ENCODE data around the gene YJEFN3.

The YJEFN3 gene, protein sequence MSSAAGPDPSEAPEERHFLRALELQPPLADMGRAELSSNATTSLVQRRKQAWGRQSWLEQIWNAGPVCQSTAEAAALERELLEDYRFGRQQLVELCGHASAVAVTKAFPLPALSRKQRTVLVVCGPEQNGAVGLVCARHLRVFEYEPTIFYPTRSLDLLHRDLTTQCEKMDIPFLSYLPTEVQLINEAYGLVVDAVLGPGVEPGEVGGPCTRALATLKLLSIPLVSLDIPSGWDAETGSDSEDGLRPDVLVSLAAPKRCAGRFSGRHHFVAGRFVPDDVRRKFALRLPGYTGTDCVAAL

DNA sequence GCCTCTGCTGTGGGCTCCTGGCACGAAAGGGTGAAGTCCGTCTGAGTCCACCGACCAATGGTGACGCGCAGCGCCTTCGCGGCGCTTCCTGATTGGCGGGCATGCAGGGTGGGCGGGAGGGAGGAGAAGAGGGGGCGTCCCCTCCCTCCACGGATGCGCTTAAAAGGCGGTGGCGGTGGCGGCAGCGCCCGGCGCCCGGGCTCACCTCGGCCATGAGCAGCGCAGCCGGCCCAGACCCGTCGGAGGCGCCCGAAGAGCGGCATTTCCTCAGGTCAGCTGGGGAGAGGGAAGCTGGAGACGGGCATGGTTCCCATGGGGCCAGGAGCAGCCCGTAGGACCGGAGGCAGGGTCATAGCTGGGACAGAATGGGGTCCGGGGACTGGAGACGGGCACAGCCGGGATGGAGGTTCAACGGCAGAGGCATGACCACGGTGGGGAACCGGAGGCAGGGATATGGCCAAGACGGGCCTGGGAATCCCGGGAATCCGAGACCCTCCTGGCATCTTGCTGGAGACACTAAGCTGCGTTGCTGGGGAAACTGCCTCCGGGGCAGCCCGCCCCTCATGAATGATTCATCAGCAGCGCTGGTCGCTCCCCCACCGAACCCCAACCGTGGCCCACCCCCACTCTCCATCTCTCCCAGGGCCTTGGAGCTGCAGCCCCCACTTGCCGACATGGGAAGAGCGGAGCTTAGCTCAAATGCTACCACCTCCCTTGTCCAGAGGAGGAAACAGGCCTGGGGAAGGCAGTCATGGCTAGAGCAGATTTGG lies at the start of gene YJEFN3:
TSS of gene YJEFN3 (plus strand) at position 191 of the 770 bp plus-strand sequence. CDS start at position 213, 22 bp downstream.
- no peak for DNase-seq (ENCODE audit: low read depth in 2 of 2)

DNA sequence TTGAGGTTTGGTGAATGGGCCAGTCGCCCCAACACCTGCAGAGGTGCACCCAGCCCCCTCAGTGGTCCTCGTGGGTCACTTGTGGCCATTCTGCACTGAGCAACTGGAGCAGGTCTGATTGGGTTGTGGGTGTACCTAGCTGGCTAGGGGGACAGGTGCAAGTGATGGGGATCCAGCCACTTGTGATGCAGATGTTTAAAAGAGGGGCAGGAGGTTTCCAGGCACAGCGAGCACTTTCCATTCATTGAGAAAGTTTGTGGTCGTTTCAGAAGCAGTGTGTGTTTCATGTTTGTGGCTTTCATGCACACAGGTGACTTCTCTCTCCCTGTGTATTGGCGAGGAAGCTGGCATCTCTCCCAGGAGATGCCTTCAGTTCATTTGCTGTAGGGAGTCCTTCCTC lies 48.0 kb upstream of the YJEFN3 start:
- no peak for DNase-seq (ENCODE audit: low read depth in 2 of 2)

DNA sequence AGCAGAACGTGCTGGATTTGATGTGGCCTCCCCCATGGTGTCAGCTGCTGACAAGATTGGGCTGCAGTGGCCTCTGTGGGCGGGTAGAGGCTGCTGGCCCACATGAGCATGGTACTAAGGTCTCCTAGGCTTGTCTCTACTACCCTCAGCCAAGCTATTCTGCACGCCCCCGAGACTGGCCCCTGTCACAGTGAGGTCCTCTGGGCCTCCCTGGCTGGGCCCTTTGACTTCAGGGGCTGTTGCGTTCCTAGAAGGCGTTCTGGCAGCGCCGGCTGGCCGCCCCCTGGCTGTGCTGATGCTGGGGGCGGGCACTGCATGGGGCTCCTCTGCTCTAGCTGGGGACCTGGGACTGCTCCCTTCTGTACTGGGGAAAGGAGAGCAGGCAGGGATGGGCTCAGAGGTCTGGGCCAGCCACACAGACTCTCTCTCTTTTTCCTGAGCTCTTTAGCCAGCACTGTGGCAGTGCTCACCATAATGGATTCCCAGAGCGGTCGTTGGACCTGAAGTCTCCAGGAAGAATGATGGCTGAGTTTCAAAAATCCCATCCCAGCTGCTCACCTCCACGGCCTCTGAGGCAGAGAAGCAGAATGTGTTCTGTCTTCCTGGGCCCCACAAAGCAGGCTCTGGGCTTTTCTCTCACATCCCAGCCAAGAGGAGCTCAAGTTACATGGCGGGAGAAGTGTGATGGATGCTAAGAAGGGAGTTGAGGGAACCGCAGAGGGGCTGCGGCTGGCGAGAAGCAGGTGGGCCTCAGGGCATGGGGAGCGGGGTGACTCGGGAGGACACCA lies 45.7 kb upstream of the YJEFN3 start:
- DNase-seq (ENCODE audit: low read depth in 2 of 2), result no peak

DNA sequence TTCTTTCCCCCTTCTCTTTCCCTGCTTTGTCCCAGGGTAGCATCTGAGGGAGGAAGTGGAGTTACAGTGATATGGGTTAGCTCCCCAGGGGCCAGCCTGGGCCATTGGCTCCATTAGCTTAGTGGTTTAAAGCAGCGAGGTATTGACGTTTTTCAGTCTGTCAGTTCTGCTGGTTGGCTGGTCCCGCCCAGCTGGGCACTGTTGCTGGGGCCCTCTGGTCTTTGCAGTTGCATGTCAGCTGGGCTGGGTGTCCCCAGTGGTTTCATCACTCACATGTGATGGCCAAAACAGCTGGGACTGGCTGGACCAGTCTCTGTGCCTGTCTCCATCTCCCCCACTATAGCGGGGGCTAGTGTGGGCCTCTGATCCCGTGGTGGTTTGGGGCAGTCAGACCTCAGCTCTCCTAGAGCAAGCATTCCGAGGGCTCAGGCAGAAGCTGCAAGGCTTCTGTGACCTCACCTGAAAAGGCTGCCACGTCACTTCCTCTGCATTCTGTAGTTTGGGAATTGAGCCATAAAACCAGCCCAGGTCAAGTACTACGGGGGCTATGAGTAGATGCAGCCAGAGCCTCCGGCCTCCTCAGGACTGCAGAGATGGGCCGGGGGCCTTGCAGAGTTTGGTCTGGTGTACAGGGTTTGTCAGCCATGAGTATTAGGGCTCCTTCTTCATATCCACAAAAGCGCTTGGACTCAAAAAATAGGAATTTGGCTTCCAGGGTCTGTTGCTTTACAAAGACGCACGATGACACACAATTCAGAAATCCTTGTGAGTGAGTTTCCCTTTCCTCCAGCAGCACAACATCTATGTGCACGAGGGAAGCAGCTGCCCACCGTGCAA lies 43.3 kb upstream of the YJEFN3 start:
- no peak for DNase-seq (ENCODE audit: low read depth in 2 of 2)

DNA sequence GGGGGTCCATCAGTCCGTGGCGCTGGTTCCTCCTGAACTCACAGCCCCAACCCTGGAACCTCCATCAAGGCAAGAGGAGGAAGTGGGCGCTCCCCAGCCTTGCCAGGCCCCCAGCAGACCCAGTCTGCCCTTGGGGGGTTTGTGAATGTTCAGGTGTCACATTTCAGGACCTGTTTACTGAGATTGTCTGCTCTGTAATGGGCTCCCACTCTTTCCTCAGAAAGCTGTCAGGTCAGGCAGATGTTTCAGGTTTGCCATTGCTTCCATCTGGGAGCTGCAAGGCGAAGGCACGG lies 42.8 kb upstream of the YJEFN3 start:
- DNase-seq (ENCODE audit: low read depth in 2 of 2), result no peak

DNA sequence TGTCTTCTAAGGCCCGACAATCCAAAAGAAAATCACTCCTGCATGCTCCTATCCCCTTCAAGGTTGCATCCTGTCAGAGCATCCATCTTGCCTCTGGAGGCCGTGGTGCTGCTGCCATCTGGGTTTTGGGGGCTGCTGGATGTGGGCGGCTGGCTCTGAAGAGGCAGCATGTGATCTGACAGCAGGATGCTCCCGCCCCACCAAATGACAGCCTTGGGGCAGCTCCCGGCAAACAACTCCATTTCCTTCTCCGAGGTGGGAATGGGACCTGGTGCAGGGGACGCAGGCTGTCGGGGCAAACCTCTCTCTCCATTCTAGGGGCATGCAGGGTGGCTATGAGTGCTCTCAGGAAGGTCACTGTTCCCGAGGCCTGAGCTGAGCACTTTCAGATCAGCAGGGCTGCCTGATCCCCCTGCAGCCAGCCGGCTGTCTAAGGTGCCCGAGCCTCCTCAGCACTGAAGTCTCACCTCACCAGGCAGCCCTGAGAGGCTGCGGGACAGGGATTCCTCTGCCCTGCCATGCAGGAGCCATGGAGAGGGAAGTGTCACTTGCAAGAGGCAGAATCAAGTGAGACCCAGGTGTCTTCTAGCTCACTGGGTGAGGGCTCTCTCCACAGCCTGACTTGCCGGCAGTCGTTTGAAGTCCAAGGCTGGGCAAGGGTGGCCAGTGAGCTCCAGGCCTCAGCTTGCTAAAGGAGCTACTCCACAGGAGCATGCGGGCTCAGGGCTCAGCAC lies 42.2 kb upstream of the YJEFN3 start:
- DNase-seq (ENCODE audit: low read depth in 2 of 2), result no peak

DNA sequence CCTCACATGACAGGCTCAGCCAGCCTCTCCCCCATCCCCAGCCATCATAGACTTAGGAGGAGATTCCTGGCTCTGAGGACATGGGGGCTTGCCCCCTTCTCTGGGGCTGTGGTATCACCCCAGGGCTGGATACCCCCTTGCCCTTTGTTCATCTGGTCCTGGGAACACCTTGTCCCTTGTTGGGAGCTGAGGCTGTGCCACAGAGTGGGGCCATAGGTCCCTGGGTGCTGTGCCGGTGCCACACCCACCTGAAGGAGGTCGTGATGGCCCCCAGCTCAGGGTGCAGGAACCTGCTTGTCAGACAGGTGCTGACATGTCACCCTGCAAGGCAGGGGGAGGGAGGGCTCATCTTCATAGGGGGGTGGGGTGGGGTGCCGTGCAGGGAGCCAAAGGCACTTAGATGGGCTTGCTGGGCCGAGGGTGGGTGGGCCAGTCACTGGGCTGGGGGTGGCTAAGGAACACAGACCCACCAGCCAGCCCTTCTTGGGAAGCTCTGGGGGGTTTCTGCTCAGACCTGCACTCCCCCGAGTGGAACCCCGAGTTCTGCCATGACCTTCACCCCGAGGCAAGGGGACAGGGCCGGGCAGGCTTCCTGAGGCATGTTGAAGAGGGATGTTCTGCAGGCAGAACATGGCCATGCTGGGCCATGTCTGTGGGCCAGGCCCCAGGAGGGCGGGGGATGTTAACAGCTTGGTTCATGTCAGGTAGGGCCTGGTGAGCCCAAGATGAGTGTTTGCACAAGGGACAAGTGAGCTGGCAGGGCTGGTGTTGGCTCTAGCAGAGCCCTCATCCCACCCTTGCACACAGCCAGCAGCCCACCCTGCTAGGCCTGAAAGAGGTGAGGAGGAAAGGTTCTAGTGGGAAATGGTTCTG lies 41.4 kb upstream of the YJEFN3 start:
- DNase-seq (ENCODE audit: low read depth in 2 of 2), result no peak

DNA sequence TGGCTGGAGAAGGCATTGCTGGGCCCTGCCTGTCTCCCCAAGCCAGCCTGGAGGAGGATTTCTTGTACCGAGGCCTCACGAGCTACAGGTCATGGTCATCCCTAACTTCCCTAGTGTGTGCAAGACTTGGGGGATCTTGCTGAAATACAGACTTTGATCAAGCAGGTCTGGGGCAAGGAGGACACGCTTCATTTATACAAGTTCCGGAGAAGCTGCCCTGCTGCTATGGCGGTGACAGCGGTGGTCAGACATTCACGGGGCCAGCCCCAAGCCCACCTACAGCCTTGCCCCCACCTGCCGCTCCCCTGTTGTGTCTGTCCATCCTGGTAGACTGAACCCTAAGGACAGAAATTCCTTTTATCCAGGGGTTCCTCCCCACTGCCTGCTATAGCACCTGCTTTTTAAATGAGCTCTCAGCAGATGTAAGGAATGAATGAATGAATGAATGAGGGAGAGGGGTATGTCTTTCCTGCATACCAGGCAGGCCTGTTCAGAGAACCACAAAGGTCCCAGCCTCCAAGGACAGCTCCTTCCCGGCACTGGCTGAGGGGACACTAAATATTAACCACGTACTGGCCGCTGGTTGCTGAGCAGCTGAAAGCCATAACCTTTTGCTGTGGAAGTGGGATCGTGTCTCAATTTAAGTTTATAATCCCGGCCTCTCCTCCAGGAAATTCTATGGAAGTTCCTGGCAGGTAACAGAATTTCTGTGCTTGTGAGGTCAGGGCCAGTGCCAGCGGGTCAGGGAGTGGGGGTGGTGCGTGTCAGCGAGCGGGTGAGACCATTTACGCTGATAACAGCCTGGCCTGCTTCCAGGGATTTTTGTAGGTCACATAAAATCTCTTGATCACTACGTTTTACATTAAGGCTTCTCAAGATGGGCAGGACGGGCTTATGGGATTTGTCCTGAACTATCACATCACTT lies 40.5 kb upstream of the YJEFN3 start:
- DNase-seq (ENCODE audit: low read depth in 2 of 2), result no peak

DNA sequence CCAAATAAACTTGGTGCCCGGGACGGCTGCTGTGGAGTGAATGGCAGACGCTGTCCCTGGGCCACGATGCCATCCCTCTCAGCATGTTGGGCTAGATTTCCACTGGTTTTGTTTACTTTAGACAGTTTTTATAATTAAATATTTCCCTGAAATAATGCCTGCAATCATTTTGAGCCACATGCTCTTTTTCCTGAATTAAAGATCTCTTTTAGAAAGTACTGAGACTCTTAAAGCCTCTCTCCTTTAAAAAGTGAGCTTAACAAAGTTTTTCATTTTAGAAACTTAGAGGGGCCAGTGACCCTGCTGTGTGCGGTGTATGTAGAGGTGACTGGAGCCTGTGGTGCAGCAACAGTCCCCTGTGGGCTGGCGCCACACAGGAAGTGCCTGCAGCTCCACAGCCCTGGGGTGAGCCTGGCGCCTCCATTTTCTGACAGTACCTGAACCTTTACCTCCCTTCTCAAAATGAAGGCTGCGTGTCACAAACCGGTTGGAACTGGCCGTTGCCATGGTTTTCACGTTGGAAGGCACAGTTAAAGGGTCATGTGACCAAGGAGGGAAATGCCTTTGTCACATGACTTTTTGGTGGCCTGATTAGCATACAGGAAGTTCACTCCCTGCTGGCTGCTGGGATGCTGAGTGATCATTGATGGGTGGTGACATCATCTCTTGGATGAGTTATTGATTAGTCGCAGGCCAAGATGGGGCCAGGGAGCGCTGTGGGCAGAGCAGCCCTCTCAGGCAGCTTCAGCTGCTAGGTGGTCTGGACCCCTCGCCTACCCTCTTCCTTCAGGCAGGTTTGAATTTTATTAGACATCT lies 39.6 kb upstream of the YJEFN3 start:
- DNase-seq (ENCODE audit: low read depth in 2 of 2), result peak; percentile 78 to 80

DNA sequence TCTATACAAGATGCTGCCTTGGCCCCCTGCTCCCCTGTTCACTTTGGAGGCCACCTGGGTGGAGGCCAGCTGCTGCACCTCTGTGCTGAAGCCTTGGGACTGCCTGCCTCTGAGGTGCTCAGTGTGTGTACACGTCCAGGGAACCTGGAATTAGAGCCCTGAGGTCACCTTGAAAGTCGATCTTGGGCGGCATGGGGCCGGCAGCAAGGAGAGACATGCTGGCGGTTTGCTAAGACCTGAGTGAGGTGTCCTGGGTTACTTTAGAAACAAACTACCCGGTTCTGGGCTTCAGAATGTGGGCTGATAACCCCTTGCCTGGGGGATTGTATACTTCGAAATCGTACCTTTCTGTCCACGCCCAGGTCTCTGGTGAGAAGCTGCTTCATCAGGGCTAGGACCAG lies 38.9 kb upstream of the YJEFN3 start:
- DNase-seq (ENCODE audit: low read depth in 2 of 2), result no peak

DNA sequence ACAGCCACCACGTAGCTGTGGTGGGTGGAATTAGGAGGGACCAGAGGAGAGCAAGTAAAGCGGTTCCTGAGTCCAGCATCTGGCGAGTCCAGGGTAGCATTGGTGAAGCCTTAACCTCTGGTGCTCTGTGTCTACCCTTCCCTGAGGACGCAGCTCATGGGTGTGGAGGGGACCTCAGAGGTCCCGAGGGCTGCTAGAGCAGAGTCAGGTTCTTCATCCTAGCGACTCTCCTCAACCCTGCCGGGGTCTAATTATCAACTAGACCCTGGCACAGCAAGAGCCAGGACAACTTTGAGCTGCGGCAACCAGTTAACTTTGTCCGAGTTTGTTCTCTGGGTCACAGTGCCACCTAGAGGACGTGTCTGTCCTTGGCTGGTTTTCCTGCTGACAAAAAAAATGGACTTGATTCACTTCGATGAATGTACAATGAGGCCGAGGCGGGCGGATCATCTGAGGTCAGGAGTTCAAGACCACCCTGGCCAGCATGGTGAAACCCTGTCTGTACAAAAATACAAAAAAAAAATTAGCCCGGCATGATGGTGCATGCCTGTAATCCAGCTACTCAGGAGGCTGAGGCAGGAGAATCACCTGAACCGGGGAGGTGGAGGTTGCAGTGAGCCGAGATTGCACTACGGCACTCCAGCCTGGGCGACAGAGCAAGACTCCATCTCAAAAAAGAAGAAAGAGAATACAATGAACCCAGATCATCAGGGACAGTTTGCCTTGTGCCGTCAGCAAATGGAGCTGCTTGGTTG lies 38.3 kb upstream of the YJEFN3 start:
- peak; percentile 72 to 73 for DNase-seq (ENCODE audit: low read depth in 2 of 2)

DNA sequence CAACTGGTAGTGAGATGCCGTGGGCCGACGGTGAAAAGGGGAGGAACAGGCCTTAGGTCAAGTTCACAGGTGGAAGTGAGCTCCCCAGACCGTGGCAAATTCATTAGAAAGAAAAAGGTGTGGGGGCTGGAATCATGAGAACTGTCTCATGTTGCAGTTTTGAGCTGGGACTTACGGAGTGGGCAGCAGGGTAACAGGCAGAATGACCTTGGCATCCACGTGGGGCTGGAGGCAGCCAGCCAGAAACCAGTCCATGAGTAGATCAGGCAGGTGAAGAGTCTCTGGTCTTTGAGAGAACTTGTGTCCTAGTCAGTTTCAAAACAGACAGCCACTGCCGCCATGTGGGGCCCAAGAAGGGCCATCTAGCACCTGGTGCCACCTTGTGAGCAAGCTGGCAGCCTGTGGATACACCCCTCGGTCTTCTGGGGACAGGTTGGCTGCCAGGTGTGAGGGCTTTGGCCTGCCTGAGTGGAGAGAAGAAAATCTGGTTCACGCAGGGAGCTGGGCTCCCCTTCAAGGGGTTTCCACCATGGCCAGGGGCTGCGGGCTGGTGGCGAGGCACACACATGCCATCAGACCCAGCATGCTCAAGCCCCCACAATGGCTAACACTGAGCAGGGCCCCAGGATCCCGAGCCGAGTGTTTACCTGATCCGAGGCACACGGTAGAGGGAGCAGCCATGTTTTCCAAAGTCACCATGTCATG lies 37.2 kb upstream of the YJEFN3 start:
- no peak for DNase-seq (ENCODE audit: low read depth in 2 of 2)

DNA sequence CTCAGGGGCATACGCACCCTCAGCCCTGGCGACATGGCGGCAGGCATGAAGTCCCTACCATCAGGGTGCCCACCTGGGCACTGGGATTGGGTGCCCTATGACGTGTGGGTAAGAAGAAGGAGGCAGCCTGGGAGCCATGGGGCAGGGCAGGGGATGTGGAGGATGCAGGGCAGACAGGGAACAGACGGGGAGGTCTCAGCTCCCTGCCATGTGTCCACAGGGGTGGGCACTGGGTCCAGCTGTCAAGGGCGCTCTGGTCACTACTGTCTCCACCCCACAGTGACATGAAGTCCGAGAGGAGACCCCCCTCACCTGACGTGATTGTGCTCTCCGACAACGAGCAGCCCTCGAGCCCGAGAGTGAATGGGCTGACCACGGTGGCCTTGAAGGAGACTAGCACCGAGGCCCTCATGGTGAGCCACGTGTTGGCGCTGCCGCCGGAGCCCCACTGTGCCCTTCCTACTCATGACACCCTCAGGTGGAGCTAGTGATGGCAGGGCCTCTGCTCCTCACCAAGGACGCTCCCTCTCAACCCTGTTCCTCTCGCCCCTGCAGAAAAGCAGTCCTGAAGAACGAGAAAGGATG lies 36.6 kb upstream of the YJEFN3 start:
- no peak for DNase-seq (ENCODE audit: low read depth in 2 of 2)

DNA sequence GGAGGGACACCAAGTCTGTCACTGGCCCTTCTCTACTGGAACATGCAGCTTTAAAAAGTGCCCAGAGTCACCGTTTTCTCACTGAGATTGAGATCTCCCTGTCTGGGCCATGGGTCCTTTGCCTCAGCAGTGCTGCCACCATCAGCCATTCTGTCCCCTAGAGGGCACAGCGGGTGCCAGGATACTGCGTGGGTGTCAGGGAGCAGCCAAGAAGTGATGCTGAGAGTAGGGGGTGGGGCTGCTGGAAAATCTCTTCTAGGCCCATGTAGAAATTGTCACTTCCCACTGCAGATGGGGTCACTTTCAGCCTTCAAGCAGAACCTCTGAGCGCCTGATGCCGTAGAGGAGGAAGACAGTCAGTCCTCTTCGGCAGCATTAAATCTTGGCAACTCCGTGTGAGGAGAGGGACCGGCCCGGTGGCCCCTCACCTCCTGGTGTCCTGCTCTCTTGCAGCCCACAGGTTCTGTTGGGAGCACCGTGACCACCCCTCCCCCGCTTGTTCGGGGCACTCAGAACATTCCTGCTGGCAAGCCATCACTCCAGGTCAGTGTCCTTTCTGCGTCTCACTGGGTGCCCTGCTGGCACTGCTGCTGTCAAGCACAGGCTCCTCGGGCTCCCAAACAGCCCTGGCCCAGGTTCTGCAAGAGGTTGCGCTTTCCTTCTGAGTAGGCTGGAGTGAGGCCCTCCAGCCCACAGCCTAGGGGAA lies 34.7 kb upstream of the YJEFN3 start:
- no peak for DNase-seq (ENCODE audit: low read depth in 2 of 2)
